Lung (tissue), 12 donors: Measurements from ENCODE around the gene RANGAP1. TPM values are rescaled to one million over a fixed set of nuclear protein-coding genes. Genes with fewer than 3 reads are reported as not detected.
"Not testable (repeated sequence)": the region's sequence is repeated elsewhere in the genome, so short reads cannot be mapped to it uniquely, and the experiment has no call there.

Source experiments
- ATAC-seq: fragments of 200-7000 bp; cut with Tn5 transposase; one replicate; pipeline ENCODE4 v1.9.1; 2020; ENCODE audit warnings: moderate number of reproducible peaks; ENCODE audit not compliant: insufficient read depth, low FRiP score
- DNase-seq, 3 donors: peaks; one replicate each; pipeline ENCODE4 v3.0.0-alpha.2; 2013 to 2017
- H3K27ac ChIP-seq, 2 donors: one replicate each; pipeline ENCODE4 v1.5.1; 2013; ENCODE audit warnings: mild to moderate bottlenecking in 2 of 2, moderate library complexity in 2 of 2, control low read depth in 1 of 2, inconsistent platforms in 1 of 2, low read depth in 1 of 2, low read length in 1 of 2
- H3K27me3 ChIP-seq, 3 donors: one replicate each; pipeline ENCODE4 v1.5.1; 2013; ENCODE audit warnings: low read length in 2 of 3; ENCODE audit not compliant: control insufficient read depth in 3 of 3, insufficient read depth in 3 of 3
- H3K36me3 ChIP-seq, 4 donors: one replicate each; pipeline ENCODE4 v1.5.1; 2013; ENCODE audit warnings: low read length in 4 of 4, mild to moderate bottlenecking in 1 of 4, moderate library complexity in 1 of 4; ENCODE audit not compliant: control insufficient read depth in 4 of 4, insufficient read depth in 4 of 4
- H3K4me1 ChIP-seq, 5 donors: one replicate each; pipeline ENCODE4 v1.5.1; 2013; ENCODE audit warnings: low read length in 5 of 5, mild to moderate bottlenecking in 2 of 5, moderate library complexity in 1 of 5; ENCODE audit not compliant: control insufficient read depth in 5 of 5, insufficient read depth in 5 of 5
- H3K4me3 ChIP-seq: one replicate; pipeline ENCODE4 v1.5.1; 2013; ENCODE audit warnings: mild to moderate bottlenecking, control low read depth, moderate library complexity
- H3K9ac ChIP-seq, 2 donors: one replicate each; pipeline ENCODE4 v1.5.1; 2013; ENCODE audit warnings: low read length in 2 of 2, control low read depth in 1 of 2; ENCODE audit not compliant: insufficient read depth in 1 of 2
- H3K9me3 ChIP-seq, 4 donors: one replicate each; pipeline ENCODE4 v1.5.1; 2013; ENCODE audit warnings: low read length in 3 of 4, mild to moderate bottlenecking in 1 of 4, moderate library complexity in 1 of 4; ENCODE audit not compliant: control insufficient read depth in 4 of 4, insufficient read depth in 3 of 4
- CTCF ChIP-seq: IDR thresholded peaks from 2 replicates; pipeline ENCODE4 v1.5.1; 2012; ENCODE audit warnings: mild to moderate bottlenecking; ENCODE audit errors: control extremely low read depth, extremely low read depth
- WGBS, 2 donors: extraction: QIAGEN DNeasy Blood & Tissue Kit; methylation state at CpG; one replicate each; pipeline ENCODE4 v1.1.7; 2013; 5-methylcytosine and 5-hydroxymethylcytosine counted together
- polyA plus RNA-seq, 2 donors: library from polyadenylated mRNA; stranded (reverse); fragments of 200-250 nt; gene quantifications; one replicate each; pipeline ENCODE4 v1.2.1, GENCODE V29; 2013
- total RNA-seq, 2 donors: library from RNA; depleted of rRNA in 1 of 2; stranded (reverse); fragments of >200 nt in 1 of 2; gene quantifications; one replicate each; pipeline ENCODE4 v1.2.1, GENCODE V29; 2014 to 2021
- donor health status: control.
- donor health status: control.
- donor health status: Bipolar disorder and iron deficiency.
- donor health status: healthy.
- donor health status: DM: yes; HTN: yes; CAD: no.

Gene RANGAP1
- total and polyA plus RNA-seq, 4 donors = 21.7 to 49.3 (median 41.2) TPM

GRCh38 chr22:41263704-41264103 lies 22.3 kb downstream of the RANGAP1 start:
- H3K9ac ChIP-seq = no peak overlapping the region
- DNase-seq = no peak
- no peak overlapping the region for H3K4me3 ChIP-seq
- H3K27ac ChIP-seq = no peak overlapping the region
- ATAC-seq = no peak
- 75 to 96% methylated on average over 2 of the region's 2 CpGs for WGBS, 2 donors
- H3K27me3 ChIP-seq = no peaks in the 10 kb centered on the region
- no peak for TF ChIP-seq CTCF
- H3K9me3 ChIP-seq = no peaks in the 10 kb centered on the region
- peaks cover 11 to 71% (median 38%) of the 10 kb centered on the region in 4 donors for H3K36me3 ChIP-seq
- no peaks in the 10 kb centered on the region for H3K4me1 ChIP-seq

GRCh38 chr22:41262250-41262765 lies 23.7 kb downstream of the RANGAP1 start:
- WGBS, 2 donors = 94 to 95% methylated on average over 15 of the region's 15 CpGs
- H3K27ac ChIP-seq = peak overlapping the region in 1 of 2 donors; percentile 82
- H3K27me3 ChIP-seq = no peaks in the 10 kb centered on the region
- peaks cover 4 to 71% (median 37%) of the 10 kb centered on the region in 4 donors for H3K36me3 ChIP-seq
- DNase-seq = no peak
- no peak overlapping the region for H3K4me3 ChIP-seq
- H3K4me1 ChIP-seq = no peaks in the 10 kb centered on the region
- H3K9me3 ChIP-seq = no peaks in the 10 kb centered on the region
- TF ChIP-seq CTCF = no peak
- no peak for ATAC-seq
- no peak overlapping the region for H3K9ac ChIP-seq

GRCh38 chr22:41261541-41262249 lies 24.3 kb downstream of the RANGAP1 start:
- no peak for ATAC-seq
- H3K9ac ChIP-seq = no peak overlapping the region
- no peak overlapping the region for H3K4me3 ChIP-seq
- H3K36me3 ChIP-seq = peaks cover 4 to 74% (median 38%) of the 10 kb centered on the region in 4 donors
- H3K4me1 ChIP-seq = no peaks in the 10 kb centered on the region
- DNase-seq = no peak
- WGBS, 2 donors = 81 to 88% methylated on average over 12 of the region's 12 CpGs
- H3K27ac ChIP-seq = peak overlapping the region in 1 of 2 donors; percentile 82
- no peak for TF ChIP-seq CTCF
- H3K27me3 ChIP-seq = no peaks in the 10 kb centered on the region
- no peaks in the 10 kb centered on the region for H3K9me3 ChIP-seq

GRCh38 chr22:41260871-41261270 lies 25.1 kb downstream of the RANGAP1 start:
- no peak for ATAC-seq
- no peak overlapping the region for H3K9ac ChIP-seq
- no peak overlapping the region for H3K4me3 ChIP-seq
- H3K27me3 ChIP-seq = no peaks in the 10 kb centered on the region
- 97 to 98% methylated on average over 7 of the region's 7 CpGs for WGBS, 2 donors
- peaks cover 10 to 80% (median 41%) of the 10 kb centered on the region in 4 donors for H3K36me3 ChIP-seq
- peak overlapping the region in 1 of 2 donors; percentile 82 for H3K27ac ChIP-seq
- H3K4me1 ChIP-seq = no peaks in the 10 kb centered on the region
- DNase-seq = no peak
- TF ChIP-seq CTCF = no peak
- no peaks in the 10 kb centered on the region for H3K9me3 ChIP-seq

- H3K4me1 ChIP-seq, H3K27ac ChIP-seq, H3K9me3 ChIP-seq, H3K27me3 ChIP-seq, ATAC-seq, DNase-seq, H3K9ac ChIP-seq, H3K4me3 ChIP-seq: not testable (repeated sequence)
- H3K36me3 ChIP-seq = peaks cover 10 to 79% (median 37%) of the 10 kb centered on the region in 4 donors
- 98% methylated on average over 4 of the region's 4 CpGs for WGBS, 2 donors
These were observed 26.2 kb downstream of the RANGAP1 start for GRCh38 chr22:41259756-41260155.
